Neural crest cell (in vitro differentiated cells): ENCODE results near the gene ZNF776. TPM values are rescaled to one million over a fixed set of nuclear protein-coding genes. Genes with fewer than 3 reads are reported as not detected.

Source experiments
- DNase-seq: peaks from one replicate; pipeline ENCODE4 v3.0.0; 2021; ENCODE audit warnings: low read depth, mixed read lengths, low spot score
- H3K27ac Mint-ChIP-seq: one replicate; pipeline ENCODE4 v1.8.0; 2021; ENCODE audit warnings: mild to moderate bottlenecking, mixed read lengths; ENCODE audit not compliant: unreplicated experiment
- H3K27me3 Mint-ChIP-seq: 2 replicates; pipeline ENCODE4 v1.8.0; 2021; ENCODE audit warnings: low read depth, mild to moderate bottlenecking, mixed read lengths
- H3K36me3 Mint-ChIP-seq: 2 replicates; pipeline ENCODE4 v1.8.0; 2021; ENCODE audit warnings: low read depth, mild to moderate bottlenecking, mixed read lengths
- H3K4me1 Mint-ChIP-seq: 2 replicates; pipeline ENCODE4 v1.8.0; 2021; ENCODE audit warnings: mixed read lengths
- H3K4me3 Mint-ChIP-seq: one replicate; pipeline ENCODE4 v1.8.0; 2021; ENCODE audit warnings: mild to moderate bottlenecking, mixed read lengths
- H3K9me3 Mint-ChIP-seq: 2 replicates; pipeline ENCODE4 v1.8.0; 2021; ENCODE audit warnings: mixed read lengths
- CTCF ChIP-seq: fragments of 200-600 bp; sonication (generic); conservative IDR thresholded peaks from 2 replicates; pipeline ENCODE4 v1.5.0; 2021; ENCODE audit warnings: antibody characterized with exemption, mild to moderate bottlenecking
- long read RNA-seq: library from polyadenylated mRNA; unstranded; transcript quantifications from one replicate; pipeline ENCODE4 v2.0.0, GENCODE V29; 2020
- total RNA-seq: library from RNA; stranded (reverse); gene quantifications from 2 replicates; pipeline ENCODE4 v1.2.1, GENCODE V29; 2021

ZNF776 gene
- 25.6 and 25.9 TPM in 2 replicates for total RNA-seq
- long read RNA-seq, full-length matches to known transcripts, result 3 of 26 reads
- long read RNA-seq, partial matches to known transcripts, result 1 of 26 reads
- long read RNA-seq, other reads (novel, unspliced or antisense), result 22 of 26 reads

- peak; percentile 66 for DNase-seq
- Mint-ChIP-seq H3K4me3 (peak within 1 kb of the TSS; percentile 93), H3K4me1 (peaks cover 18% of the 10 kb centered on the region), H3K27ac (peak within 1 kb of the TSS; percentile 87), H3K36me3 (peaks cover 36% of the 10 kb centered on the region), H3K27me3 (no peaks in the 10 kb centered on the region), H3K9me3 (peaks cover 8% of the 10 kb centered on the region)
- no peak for TF ChIP-seq CTCF
Measured at GRCh38 chr19:57746580-57747471, at the start of gene ZNF776. Gene ZNF776 (plus strand): TSS chr19:57746815. CDS start chr19:57747059, 244 bp downstream.

- no peaks in the 10 kb centered on the region for H3K27me3 Mint-ChIP-seq
- no peak overlapping the region for H3K4me3 Mint-ChIP-seq
Measured at GRCh38 chr19:57701625-57702024, 45.0 kb upstream of the ZNF776 start.

GRCh38 chr19:57706346-57706745, 40.3 kb upstream of the ZNF776 start:
- Mint-ChIP-seq H3K9me3 (peaks cover 41% of the 10 kb centered on the region), H3K4me3 (peak overlapping the region; percentile 98), H3K4me1 (peaks cover 35% of the 10 kb centered on the region), H3K36me3 (peaks cover 73% of the 10 kb centered on the region), H3K27me3 (peaks cover 3% of the 10 kb centered on the region), H3K27ac (no peak overlapping the region)
- no peak for DNase-seq
- TF ChIP-seq CTCF, result no peak

More at GRCh38 chr19:57701625-57702024, 45.0 kb upstream of the ZNF776 start:
- H3K9me3 Mint-ChIP-seq, result peaks cover 37% of the 10 kb centered on the region
- peaks cover 85% of the 10 kb centered on the region for H3K36me3 Mint-ChIP-seq
- no peak for DNase-seq
- peaks cover 9% of the 10 kb centered on the region for H3K4me1 Mint-ChIP-seq
- TF ChIP-seq CTCF, result no peak
- no peak overlapping the region for H3K27ac Mint-ChIP-seq

GRCh38 chr19:57708641-57709361, 37.8 kb upstream of the ZNF776 start, which contains the start of gene ZNF154:
Gene ZNF154 (minus strand): TSS chr19:57709204. CDS start chr19:57708971, 233 bp downstream.
- peak; percentile 58 for DNase-seq
- H3K9me3 Mint-ChIP-seq, result peaks cover 26% of the 10 kb centered on the region
- peaks cover 54% of the 10 kb centered on the region for H3K36me3 Mint-ChIP-seq
- peaks cover 35% of the 10 kb centered on the region for H3K4me1 Mint-ChIP-seq
- TF ChIP-seq CTCF, result no peak
- peak within 1 kb of the TSS; percentile 98 for H3K4me3 Mint-ChIP-seq
- peak within 1 kb of the TSS; percentile 97 for H3K27ac Mint-ChIP-seq
- peaks cover 3% of the 10 kb centered on the region for H3K27me3 Mint-ChIP-seq

GRCh38 chr19:57709616-57710015, 37.0 kb upstream of the ZNF776 start:
- H3K4me1 Mint-ChIP-seq, result peaks cover 35% of the 10 kb centered on the region
- H3K36me3 Mint-ChIP-seq, result peaks cover 52% of the 10 kb centered on the region
- H3K9me3 Mint-ChIP-seq, result peaks cover 28% of the 10 kb centered on the region
- H3K4me3 Mint-ChIP-seq, result peak overlapping the region; percentile 98
- peaks cover 3% of the 10 kb centered on the region for H3K27me3 Mint-ChIP-seq
- H3K27ac Mint-ChIP-seq, result no peak overlapping the region
- TF ChIP-seq CTCF, result no peak
- DNase-seq, result no peak
